SIG-M5 treated with dmso at 0.1 percent for 504 hours (cell line): ENCODE results near the gene PHACTR2.

Experiments used
- DNase-seq: peaks from one replicate; lab custom pipeline; 2025; ENCODE audit not compliant: unreplicated experiment; lab: John Stamatoyannopoulos, UW

Gene PHACTR2

GRCh38 chr6:143696664-143697000 is 18.9 kb downstream of the PHACTR2 start:
- no peak for DNase-seq

DNA sequence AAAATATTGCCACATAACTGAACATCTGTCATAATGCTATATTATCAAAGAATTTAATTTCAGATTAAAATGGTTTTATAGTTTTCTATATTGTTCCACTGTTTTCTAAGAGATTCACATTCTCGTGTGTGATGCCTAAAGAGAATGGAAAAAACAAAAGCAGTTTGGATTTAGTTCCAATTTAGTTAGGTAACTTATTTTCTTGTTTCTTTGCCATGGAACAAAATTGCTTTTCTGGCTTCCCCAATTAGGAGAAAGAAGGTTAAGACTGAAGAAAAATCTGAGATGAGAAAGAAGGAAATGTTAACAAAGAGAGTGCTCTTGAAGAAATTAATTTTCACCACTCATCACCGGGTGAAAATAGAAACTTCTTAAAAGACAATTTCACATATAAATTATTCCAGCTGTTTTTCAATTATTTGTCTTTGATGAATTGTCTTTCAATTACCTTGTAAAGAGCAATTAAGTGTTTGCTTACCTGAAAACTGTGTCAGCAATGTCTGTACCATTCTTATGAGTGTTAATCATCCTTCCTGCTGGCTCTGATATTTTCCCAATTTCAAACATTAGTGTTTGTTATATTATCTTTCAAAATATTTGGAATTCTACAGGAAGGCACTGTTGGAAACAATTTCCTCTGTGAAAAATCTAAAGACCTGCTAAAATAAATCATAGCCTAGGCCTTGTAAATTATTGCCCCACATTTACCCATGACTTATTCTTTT is 19.5 kb downstream of the PHACTR2 start:
- no peak for DNase-seq

DNA sequence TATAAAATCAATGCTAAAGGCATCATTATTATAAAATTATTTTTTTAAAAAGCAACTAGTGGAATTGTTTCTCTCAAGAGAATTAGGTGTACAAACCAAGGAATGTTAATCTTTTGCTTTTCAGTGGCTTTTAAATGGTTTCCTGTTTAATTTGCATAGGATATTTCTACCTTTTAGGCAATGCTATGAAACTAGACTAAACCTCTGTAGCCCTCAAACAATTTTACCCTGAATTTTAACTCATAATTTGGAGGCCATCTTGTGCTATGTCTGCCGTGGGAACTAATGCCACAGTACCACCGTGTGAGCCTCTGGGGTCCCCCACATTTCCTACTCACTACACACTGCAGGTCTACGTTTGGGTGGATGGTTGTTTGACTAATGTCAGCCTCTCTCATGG is 20.6 kb downstream of the PHACTR2 start:
- no peak for DNase-seq

- DNase-seq: no peak
Measured at GRCh38 chr6:143698759-143699429, 21.1 kb downstream of the PHACTR2 start.

DNA sequence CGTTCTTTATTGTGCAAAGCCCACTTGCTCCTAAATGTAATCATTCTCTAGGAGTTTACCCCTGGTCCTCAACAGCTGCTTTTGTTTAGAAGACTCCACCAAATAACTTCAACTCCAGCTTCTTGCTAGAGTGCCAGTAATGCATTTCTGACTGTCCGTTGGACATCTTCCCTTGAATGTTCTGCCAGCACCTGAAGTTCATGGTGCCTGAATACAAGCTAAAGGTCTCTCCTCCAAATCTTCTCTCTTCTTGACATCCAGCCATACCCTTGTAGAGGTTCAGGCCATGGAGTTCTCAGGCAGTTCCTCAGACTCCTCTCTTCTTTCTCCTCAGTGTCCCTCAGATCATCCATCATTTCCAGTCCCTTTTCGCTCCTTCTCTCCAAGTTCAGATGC is 21.7 kb downstream of the PHACTR2 start:
- no peak for DNase-seq

- DNase-seq: no peak
Measured at GRCh38 chr6:143700684-143701348, 23.1 kb downstream of the PHACTR2 start.

DNA sequence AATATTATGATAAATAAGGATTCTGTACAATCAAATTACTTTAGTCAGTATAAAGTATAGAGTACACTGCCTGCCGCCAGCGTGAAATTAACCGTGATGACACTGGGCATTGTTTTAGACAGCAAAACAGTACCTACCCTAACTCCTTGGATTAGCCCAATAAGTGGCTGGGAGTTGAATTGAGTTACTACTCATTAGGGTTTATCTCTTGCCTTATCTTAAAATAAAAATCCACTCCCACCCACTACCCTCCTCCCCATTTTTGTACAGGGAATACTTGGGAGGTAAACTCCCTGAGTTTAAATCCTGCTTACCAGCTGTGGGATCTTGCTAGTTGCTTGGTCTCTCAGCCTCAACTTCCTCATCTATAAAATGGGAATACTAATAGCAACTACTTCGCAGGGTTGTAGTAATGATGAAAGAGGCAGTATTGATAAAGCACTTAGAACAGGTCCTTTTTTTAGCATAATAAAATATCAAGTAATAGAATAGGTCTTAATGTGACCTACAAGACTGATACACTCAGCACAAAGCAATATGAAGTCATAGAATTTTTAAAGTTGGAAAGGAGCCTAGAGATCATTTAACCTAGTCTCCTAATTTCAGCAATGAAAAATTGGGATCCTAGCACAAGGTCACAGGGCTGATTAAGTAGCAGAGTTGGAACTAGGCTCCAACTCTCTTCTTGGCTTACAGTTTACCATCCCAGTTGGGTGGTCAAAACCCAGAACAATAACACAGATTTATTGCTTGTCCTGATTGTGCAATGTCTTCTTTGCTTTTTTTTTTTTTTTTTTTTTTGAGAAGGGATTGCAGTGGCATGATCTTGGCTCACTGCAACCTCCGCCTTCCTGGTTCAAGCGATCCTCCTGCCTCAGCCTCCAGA is 23.8 kb downstream of the PHACTR2 start:
- no peak for DNase-seq

GRCh38 chr6:143705569-143705968 is 27.8 kb downstream of the PHACTR2 start:
- DNase-seq: no peak

DNA sequence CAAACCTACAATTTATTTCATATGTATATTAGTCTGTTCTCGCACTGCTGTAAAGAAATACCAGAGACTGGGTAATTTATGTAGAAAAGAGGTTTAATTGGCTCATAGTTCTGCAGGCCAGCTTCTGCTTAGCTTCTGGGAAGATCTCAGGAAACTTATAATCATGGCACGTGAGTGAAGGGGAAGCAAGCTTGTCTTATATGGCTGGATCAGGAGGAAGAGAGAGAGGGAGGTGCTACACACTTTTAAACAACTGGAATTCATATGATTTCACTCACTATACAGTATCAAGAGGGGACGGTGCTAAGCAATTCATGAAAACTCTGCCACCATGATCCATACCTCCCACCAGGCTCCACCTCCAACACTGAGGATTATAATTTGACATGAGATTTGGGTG is 29.9 kb downstream of the PHACTR2 start:
- no peak for DNase-seq

- DNase-seq: peak; percentile 29
Measured at GRCh38 chr6:143708889-143709288, 31.1 kb downstream of the PHACTR2 start.

DNA sequence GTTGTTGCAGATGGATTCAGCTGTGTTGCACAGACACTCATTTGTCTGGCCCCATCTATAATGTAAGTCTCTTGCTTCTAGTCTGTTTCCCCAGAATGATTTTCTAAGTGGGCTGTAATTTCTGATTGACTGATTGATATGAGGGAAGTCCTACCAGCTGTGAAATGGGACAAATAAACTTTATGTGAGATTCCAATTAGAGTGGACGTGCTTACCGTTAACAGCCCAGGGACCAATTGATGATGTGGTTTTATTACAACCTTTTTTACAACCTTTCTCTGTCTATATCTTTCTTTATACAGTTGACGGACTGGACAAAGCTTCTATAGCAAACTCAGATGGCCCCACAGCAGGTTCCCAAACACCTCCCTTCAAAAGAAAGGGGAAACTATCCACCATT is 33.9 kb downstream of the PHACTR2 start:
- no peak for DNase-seq

- no peak for DNase-seq
Measured at GRCh38 chr6:143718472-143718871, 40.7 kb downstream of the PHACTR2 start.

DNA sequence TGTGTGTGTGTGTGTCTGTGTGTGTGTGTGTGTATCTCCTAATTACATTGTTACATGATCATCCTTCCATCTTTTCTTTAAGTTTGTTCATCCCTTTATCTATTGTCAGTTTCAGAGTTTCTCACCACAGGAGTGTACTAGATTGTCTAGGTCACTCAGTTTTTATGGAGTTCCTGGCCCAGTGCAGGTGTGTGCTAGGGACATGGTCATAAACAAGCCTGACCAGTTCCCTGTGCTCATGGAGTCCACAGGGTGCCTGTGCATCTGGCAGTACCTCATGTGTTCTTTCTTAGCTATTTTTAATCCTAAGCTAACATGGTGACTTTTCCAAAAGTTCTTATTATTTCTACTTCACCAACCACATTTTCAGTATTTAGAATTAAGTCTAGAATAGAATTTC is 43.9 kb downstream of the PHACTR2 start:
- DNase-seq: no peak

DNA sequence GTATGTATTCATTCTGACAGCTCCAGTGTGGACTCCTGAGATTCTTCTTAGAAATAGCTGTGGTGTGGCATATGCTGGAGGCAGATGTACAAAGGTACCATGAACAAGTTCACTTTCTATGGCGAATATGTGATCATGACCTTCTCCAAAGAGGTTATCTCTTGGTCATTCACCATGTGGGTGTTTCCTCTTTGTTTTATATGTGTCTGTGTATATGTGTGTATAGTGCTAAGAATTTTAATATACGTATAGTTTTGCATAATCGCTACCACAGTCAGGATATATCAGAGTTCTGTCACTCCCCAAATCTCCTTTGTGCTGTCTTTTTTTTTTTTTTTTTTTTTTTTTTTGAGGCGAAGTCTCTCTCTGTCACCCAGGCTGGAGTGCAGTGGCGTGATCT is 47.1 kb downstream of the PHACTR2 start:
- DNase-seq: no peak

GRCh38 chr6:143726015-143726647 is 48.4 kb downstream of the PHACTR2 start:
- DNase-seq: peak; percentile 48

- DNase-seq: no peak
Measured at GRCh38 chr6:143727035-143727434, 49.3 kb downstream of the PHACTR2 start.

DNA sequence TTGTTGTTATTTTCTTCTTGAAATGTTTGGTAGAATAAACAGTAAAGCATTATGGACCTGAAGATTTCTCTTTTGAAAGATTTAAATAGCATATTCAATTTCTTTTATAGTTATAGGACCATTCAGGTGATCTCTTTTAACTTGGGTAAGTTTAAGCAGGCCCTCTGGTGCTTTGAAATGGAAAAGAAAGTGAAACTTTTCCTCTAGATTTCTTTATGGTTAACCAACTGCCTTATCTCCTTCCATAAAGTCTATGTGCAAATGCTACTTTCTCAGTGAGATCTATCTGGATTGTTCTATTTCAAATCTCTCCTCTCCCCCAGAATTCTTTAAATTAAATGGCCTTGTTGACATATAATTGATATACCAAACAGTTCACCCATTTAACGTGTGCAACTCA is 54.0 kb downstream of the PHACTR2 start:
- no peak for DNase-seq

GRCh38 chr6:143732536-143732935 is 54.8 kb downstream of the PHACTR2 start:
- peak; percentile 18 for DNase-seq

DNA sequence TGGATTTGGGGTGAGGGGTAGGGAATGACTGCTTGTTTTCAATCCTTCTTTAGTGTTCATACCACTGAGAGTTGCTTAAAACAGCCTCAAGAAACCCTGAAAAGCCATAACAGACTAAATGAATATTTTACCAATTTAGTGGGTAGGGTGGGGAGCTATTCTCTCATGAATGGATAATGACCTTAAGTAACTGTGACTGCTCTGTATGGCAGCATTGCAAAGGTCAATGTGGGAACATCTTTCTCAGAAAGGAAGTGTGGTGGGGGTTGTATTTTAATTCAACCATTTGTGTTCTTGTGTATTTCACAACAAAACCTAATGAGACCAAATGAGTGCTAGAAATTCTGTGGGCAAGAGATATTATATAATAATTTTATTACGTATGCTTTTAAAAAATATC is 55.7 kb downstream of the PHACTR2 start:
- DNase-seq: no peak

DNA sequence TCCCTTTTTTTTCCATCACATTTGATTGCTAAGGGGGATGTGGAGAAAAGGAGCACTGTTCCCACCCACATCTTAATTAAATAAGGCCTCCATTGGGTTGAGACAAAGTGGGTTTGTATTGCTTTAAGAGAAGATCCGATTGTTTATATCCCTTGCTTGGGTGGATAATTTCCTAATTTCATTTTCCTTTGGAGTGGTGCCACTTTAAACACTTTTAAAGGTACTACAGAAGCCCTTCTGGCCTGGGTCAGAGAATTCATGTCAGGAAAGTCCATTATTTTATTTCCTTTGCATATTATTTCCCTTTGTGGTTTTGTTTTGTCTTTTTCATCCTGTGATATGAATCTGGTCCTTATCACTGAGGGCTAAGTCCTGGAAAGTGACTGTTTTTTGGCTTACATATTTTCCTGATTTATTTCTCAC is 56.9 kb downstream of the PHACTR2 start:
- DNase-seq: no peak
